ENCODE measurements around the gene MTRR.

GRCh38 chr5:7897014-7897600, 28.2 kb downstream of the MTRR start:
- TF ChIP-seq CTCF (conservative IDR thresholded peaks at IDR 0.05; ENCODE audit: low read length) (peak; percentile 60), EZH2phosphoT487 (IDR thresholded peaks at IDR 0.05; ENCODE audit: borderline replicate concordance) (no peak)
